NT2/D1 (cell line): ENCODE measurements around the gene MMP11.

Experiments used
- YY1 ChIP-seq: IDR thresholded peaks from 2 replicates; pipeline ENCODE4 v1.6.1; 2011; ENCODE audit not compliant: insufficient read length, insufficient read depth
- ZNF274 ChIP-seq: IDR thresholded peaks from 2 replicates; pipeline ENCODE4 v1.6.1; 2011; ENCODE audit warnings: mild to moderate bottlenecking, low read depth, low read length

DNA sequence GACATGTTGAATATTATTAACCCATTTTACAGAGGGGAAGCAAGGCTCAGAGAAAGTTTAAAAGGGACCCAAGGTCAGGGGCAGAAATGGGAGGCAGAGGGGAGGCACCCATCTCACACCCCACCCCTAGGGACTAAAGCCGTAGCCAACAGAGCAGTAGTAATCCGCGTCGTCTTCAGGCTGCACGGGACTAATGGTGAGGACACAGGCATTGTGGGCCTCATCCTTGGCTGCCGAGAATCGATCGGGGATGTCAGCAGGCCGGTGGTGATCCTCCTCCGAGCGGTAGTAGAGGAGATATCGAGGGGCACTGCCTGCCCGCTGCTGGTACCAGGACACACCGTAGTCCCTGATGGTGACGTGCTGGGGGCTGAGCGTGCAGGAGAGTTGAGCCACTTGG, 19.9 kb upstream of the MMP11 start:
- TF ChIP-seq ZNF274 (no peak), YY1 (no peak)
